Calu3 (cell line): ENCODE measurements around the gene HSPB8. TPM values are rescaled to one million over a fixed set of nuclear protein-coding genes. Genes with fewer than 3 reads are reported as not detected.

Experiments
- Bru-seq: library from RNA; stranded (reverse); fragments of 400-500 nt; gene quantifications from one replicate; lab custom pipeline; 2021; lab: Mats Ljungman, UMichigan
- BruChase-seq, 2 experiments: library from RNA; stranded (reverse); fragments of 400-500 nt; gene quantifications; one replicate each; lab custom pipeline; 2021; lab: Mats Ljungman, UMichigan
- BruUV-seq: library from RNA; stranded (reverse); fragments of 400-500 nt; replicated peaks from 2 replicates; lab custom pipeline; 2021; lab: Mats Ljungman, UMichigan
- CTCF ChIA-PET: fragments of 300-600 bp; sonication (Branson Sonifier 250); formaldehyde crosslinking; loops from one replicate; lab custom pipeline; 2022; ENCODE audit warnings: antibody characterized with exemption; lab: Charles Lee
- DNase-seq: peaks from one replicate; pipeline ENCODE4 v3.0.0; 2022
- H3K27ac Mint-ChIP-seq: one replicate; pipeline ENCODE4 v1.8.0; 2022; ENCODE audit warnings: mixed read lengths; ENCODE audit not compliant: unreplicated experiment
- H3K27me3 Mint-ChIP-seq: one replicate; pipeline ENCODE4 v1.8.0; 2022; ENCODE audit warnings: mixed read lengths; ENCODE audit not compliant: unreplicated experiment
- H3K36me3 Mint-ChIP-seq: one replicate; pipeline ENCODE4 v1.8.0; 2022; ENCODE audit warnings: mild to moderate bottlenecking, moderate library complexity, mixed read lengths; ENCODE audit not compliant: insufficient read depth, unreplicated experiment
- H3K4me1 Mint-ChIP-seq: one replicate; pipeline ENCODE4 v1.8.0; 2022; ENCODE audit warnings: mild to moderate bottlenecking, low read depth, mixed read lengths; ENCODE audit not compliant: unreplicated experiment
- H3K4me3 Mint-ChIP-seq: one replicate; pipeline ENCODE4 v1.8.0; 2022; ENCODE audit warnings: mild to moderate bottlenecking, low read depth, moderate library complexity, mixed read lengths; ENCODE audit not compliant: unreplicated experiment
- H3K9me3 Mint-ChIP-seq: one replicate; pipeline ENCODE4 v1.8.0; 2022; ENCODE audit warnings: low read depth, mixed read lengths; ENCODE audit not compliant: unreplicated experiment
- intact Hi-C: fragments of 100-400 bp; cut with micrococcal nuclease; formaldehyde crosslinking; loops from one replicate; pipeline ENCODE4 v1.10.0; 2022; ENCODE audit not compliant: unreplicated experiment
- long read RNA-seq: library from polyadenylated mRNA; stranded (forward); transcript quantifications from one replicate; pipeline ENCODE4 v2.0.0, GENCODE V29; 2022
- total RNA-seq: library from RNA; stranded (reverse); gene quantifications from 2 replicates; pipeline ENCODE4 v1.2.3, GENCODE V29; 2022
- TF ChIP-seq, protein P1 (sequence below): fragments of 200-600 bp; IDR thresholded peaks from one replicate; pipeline ENCODE4 v1.8.0; 2022; ENCODE audit warnings: antibody characterized with exemption; ENCODE audit not compliant: unreplicated experiment

Gene HSPB8, protein sequence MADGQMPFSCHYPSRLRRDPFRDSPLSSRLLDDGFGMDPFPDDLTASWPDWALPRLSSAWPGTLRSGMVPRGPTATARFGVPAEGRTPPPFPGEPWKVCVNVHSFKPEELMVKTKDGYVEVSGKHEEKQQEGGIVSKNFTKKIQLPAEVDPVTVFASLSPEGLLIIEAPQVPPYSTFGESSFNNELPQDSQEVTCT
- 2.0 and 2.6 TPM in 2 replicates for total RNA-seq
- Bru-seq, nascent RNA = percentile 23 among the genes with signal in this experiment
- percentile 36 among the genes with signal in this experiment for BruChase-seq, experiment 1, labeled RNA remaining after a 6-hour chase
- percentile 27 among the genes with signal in this experiment for BruChase-seq, experiment 2, labeled RNA remaining after a 2-hour chase
- long read RNA-seq, transcript HSPB8-201 (3 exons, 2,152 nt) = major isoform, 10 of 10 reads
- long read RNA-seq, partial matches to known transcripts = 0 of 10 reads
- long read RNA-seq, other reads (novel, unspliced or antisense) = 0 of 10 reads

DNA sequence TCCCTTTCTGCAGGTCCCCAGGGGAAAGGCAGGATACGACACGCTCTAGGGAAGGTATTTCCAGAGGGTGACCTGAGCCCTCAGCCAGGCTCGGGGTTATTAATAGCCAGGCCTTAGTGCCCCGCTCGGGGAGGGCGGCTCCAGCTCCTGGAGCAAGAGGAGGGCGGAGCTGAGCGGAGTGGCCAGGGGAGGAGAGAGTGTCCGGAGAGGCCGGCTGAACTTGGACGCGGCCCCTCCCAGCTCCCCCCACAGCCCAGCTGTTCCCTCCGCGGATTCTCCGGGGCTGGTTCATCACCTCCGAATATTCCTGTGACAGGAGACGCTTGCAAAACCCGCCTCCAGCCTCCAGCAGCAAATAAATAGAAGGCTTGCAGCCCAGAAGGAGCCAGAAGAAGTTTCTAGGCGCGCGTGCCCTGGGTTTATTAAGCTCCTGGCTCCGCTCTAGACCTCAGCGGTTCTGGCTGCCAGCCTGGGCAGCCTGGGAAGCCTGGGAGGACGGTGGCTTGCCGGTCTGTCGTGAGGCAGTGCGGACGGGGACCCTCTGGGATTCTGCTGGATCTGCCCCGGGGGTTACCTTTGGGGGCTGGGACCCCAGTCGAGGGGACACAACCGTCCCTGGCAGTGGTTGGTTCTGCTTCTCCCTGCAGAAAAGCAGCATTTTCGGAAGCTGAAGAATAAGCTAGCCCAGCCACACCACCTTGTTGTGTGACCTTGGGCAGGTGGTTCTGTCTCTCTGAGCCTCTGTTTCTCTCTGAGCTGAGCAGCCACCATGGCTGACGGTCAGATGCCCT is at the start of gene HSPB8:
TSS of gene HSPB8 (plus strand) at position 388 of the 791 bp plus-strand sequence. CDS start at position 770, 382 bp downstream.
- DNase-seq = peak; percentile 65
- H3K27me3 Mint-ChIP-seq = no peaks in the 10 kb centered on the region
- peaks cover 39% of the 10 kb centered on the region for H3K4me1 Mint-ChIP-seq
- peak within 1 kb of the TSS; percentile 55 for H3K27ac Mint-ChIP-seq
- H3K9me3 Mint-ChIP-seq = no peaks in the 10 kb centered on the region
- intact Hi-C loops = no loop called here
- TF ChIP-seq, protein P1, sequence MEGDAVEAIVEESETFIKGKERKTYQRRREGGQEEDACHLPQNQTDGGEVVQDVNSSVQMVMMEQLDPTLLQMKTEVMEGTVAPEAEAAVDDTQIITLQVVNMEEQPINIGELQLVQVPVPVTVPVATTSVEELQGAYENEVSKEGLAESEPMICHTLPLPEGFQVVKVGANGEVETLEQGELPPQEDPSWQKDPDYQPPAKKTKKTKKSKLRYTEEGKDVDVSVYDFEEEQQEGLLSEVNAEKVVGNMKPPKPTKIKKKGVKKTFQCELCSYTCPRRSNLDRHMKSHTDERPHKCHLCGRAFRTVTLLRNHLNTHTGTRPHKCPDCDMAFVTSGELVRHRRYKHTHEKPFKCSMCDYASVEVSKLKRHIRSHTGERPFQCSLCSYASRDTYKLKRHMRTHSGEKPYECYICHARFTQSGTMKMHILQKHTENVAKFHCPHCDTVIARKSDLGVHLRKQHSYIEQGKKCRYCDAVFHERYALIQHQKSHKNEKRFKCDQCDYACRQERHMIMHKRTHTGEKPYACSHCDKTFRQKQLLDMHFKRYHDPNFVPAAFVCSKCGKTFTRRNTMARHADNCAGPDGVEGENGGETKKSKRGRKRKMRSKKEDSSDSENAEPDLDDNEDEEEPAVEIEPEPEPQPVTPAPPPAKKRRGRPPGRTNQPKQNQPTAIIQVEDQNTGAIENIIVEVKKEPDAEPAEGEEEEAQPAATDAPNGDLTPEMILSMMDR = no peak
- H3K36me3 Mint-ChIP-seq = peaks cover 10% of the 10 kb centered on the region
- H3K4me3 Mint-ChIP-seq = peak within 1 kb of the TSS; percentile 68
- CTCF ChIA-PET = interaction anchor here (1.3 to 1.5 kb wide), 2 partner anchors 10 to 234 kb away, joined by 3 to 4 read pairs; no protein-coding TSS in a partner anchor
- TSS peak; percentile 49 for BruUV-seq

DNA sequence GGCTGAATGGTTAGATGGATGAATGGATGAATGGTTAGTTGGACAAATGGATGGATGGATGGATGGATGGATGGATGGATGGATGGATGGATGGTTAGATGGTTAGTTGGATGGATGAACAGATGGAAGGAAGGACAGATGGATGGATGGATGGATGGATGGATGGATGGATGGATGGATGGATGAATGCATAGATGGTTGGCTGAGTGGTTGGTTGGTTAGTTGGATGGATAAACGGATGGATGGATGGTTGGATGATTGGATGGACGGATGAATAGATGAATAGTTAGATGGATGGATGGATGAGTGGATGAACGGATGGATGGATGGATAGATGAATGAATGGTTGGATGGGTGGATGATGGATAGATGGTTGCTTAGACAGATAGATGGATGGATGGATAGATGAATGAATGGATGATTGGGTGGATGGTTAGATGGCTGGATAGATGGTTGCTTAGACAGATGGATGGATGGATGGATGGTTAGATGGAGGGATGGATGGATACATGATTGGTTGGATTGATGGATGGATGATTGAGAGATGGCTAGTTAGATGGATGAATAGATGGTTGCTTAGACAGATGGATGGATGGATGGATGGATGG is 48.8 kb upstream of the HSPB8 start:
- TF ChIP-seq, protein P1 = no peak
- no peak overlapping the region for H3K4me3 Mint-ChIP-seq
- H3K4me1 Mint-ChIP-seq = no peaks in the 10 kb centered on the region
- H3K27ac Mint-ChIP-seq = no peak overlapping the region
- intact Hi-C loops = no loop called here
- no peaks in the 10 kb centered on the region for H3K36me3 Mint-ChIP-seq
- CTCF ChIA-PET = no interaction called here
- peaks cover 21% of the 10 kb centered on the region for H3K27me3 Mint-ChIP-seq
- DNase-seq = no peak
- BruUV-seq = no TSS peak
- no peaks in the 10 kb centered on the region for H3K9me3 Mint-ChIP-seq

DNA sequence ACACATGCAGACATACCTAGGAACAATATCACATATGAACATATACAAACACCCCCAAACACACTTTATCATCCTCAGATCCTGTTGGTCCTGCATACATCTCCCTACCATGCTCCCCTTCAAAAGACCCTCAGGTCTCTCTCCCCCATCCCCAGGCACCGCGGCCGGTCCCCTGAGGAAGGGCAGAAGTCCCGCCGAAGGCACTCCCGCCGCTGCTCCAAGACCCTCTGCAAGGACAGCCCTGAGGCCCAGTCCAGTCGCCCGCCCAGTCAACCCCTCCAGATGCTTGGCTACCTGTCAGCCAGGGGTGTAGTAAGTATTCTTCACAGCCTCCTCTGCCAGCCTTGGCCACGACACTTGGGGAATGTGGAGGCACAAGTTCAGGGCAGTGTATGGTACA is 48.2 kb upstream of the HSPB8 start:
- H3K36me3 Mint-ChIP-seq = no peaks in the 10 kb centered on the region
- no peak for DNase-seq
- H3K27ac Mint-ChIP-seq = no peak overlapping the region
- CTCF ChIA-PET = no interaction called here
- no peak overlapping the region for H3K4me3 Mint-ChIP-seq
- H3K4me1 Mint-ChIP-seq = no peaks in the 10 kb centered on the region
- intact Hi-C loops = no loop called here
- no peaks in the 10 kb centered on the region for H3K9me3 Mint-ChIP-seq
- TF ChIP-seq, protein P1 = no peak
- H3K27me3 Mint-ChIP-seq = peaks cover 27% of the 10 kb centered on the region
- BruUV-seq = no TSS peak
